Colonic mucosa (tissue), 4 donors: ENCODE measurements around the gene NUDT1. TPM values are rescaled to one million over a fixed set of nuclear protein-coding genes. Genes with fewer than 3 reads are reported as not detected.
A peak's percentile ranks its signal among the peaks of the same experiment; 100 is the strongest.

ENCODE experiments used
- DNase-seq: peaks from one replicate; pipeline ENCODE4 v3.0.0-alpha.2; 2020
- H3K27ac ChIP-seq: fragments of 200-600 bp; one replicate; pipeline ENCODE4 v1.8.0; 2021
- H3K27me3 ChIP-seq: fragments of 200-600 bp; one replicate; pipeline ENCODE4 v1.8.0; 2021
- H3K36me3 ChIP-seq: fragments of 200-600 bp; one replicate; pipeline ENCODE4 v1.8.0; 2021
- H3K4me1 ChIP-seq: fragments of 200-600 bp; one replicate; pipeline ENCODE4 v1.8.0; 2021; ENCODE audit warnings: mild to moderate bottlenecking
- H3K4me3 ChIP-seq: fragments of 200-600 bp; one replicate; pipeline ENCODE4 v1.8.0; 2021
- H3K9ac ChIP-seq, 2 donors: one replicate each; pipeline ENCODE4 v1.7.0; 2013; ENCODE audit warnings: control low read depth in 2 of 2, low read depth in 2 of 2, low read length in 2 of 2
- H3K9me3 ChIP-seq: fragments of 200-600 bp; one replicate; pipeline ENCODE4 v1.8.0; 2021
- CTCF ChIP-seq: fragments of 200-600 bp; IDR thresholded peaks from one replicate; pipeline ENCODE4 v1.8.0; 2022; ENCODE audit warnings: antibody characterized with exemption, mild to moderate bottlenecking
- intact Hi-C: fragments of 100-400 bp; cut with DNase I; formaldehyde crosslinking; loops from one replicate; pipeline ENCODE4 v1.14.1; 2022
- total RNA-seq, 2 donors: library from RNA; stranded (reverse); fragmentation: NEBNext Ultra II Directional in 1 of 2; extraction: Animal tissue kit (Norgen Biotek cat#: 25700) in 1 of 2; gene quantifications; one replicate each; pipeline ENCODE4 v1.2.1, GENCODE V29; 2021
- donor health status: healthy.
- donor health status: DM: no; HTN: no; CAD: no.
- donor health status: DM: no; HTN: no; CAD: no.

Gene NUDT1
- total RNA-seq, 2 donors from 2014 or later, result 15.0 to 51.6 TPM

DNA sequence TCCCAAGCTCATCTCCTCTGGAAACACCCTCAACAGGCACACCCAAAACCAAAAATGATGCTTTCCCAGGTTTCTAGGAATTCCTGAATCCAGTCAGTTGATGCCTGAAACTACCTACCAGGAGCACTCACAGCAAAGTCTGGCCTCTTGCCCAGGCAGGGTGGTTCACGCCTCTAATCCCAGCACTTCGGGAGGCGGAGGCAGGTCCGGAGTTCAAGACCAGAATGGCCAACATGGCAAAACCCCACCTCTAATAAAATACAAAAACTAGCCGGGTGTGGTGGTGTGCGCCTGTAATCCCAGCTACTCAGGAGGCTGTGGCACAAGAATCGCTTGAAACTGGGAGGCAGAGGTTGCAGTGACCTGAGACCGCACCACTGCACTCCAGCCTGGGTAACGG, 11.1 kb upstream of the NUDT1 start:
- H3K36me3 ChIP-seq, result no peaks in the 10 kb centered on the region
- peak; percentile 61 for DNase-seq
- H3K27me3 ChIP-seq, result no peaks in the 10 kb centered on the region
- no peaks in the 10 kb centered on the region for H3K4me1 ChIP-seq
- intact Hi-C loops, result no loop called here
- H3K9me3 ChIP-seq, result no peaks in the 10 kb centered on the region
- H3K27ac ChIP-seq, result no peak overlapping the region
- TF ChIP-seq CTCF, result no peak
- no peak overlapping the region for H3K9ac ChIP-seq
- H3K4me3 ChIP-seq, result no peak overlapping the region

DNA sequence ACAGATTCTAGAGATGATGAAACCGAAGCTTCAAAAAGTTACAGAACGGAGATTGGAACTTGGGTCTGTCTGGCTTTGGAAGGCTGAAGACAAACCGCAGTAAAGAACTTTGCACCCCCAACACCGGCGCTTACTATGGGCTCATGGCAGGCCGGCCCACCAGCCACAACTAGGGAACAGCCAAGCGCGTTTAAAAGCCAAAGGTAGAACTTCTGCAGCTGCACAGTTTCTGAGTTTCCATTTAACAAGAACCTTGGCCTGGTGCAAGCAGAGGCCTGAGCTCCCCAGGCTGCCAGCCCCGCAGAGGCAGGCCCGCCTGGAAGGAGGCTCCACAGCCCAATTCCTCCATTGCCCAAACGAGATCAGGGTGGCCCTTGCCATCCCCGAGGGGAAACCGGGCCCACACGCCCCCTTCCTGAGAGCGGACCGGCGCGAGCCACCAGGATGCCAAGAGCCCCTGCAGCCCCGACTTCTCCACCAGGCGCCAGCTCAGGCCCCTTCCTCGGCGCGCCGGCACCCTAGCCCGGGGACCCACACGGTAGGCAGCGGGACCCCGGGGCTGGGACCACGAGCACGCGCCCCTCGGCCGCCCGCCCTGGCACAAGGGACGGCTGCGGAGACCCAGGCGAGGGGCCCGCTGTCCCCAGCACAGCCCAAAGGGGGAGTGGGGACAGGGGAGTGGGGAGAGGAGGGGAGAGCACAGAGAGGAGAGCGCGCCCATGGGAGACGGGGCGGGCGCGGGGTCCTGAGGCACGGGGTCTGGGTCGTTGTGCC, 9.8 kb upstream of the NUDT1 start:
- peak overlapping the region; percentile 78 to 84 for H3K9ac ChIP-seq
- H3K27me3 ChIP-seq, result no peaks in the 10 kb centered on the region
- intact Hi-C loops, result no loop called here
- no peaks in the 10 kb centered on the region for H3K9me3 ChIP-seq
- no peak for DNase-seq
- TF ChIP-seq CTCF, result no peak
- H3K4me1 ChIP-seq, result no peaks in the 10 kb centered on the region
- no peaks in the 10 kb centered on the region for H3K36me3 ChIP-seq
- peak overlapping the region; percentile 53 for H3K27ac ChIP-seq
- H3K4me3 ChIP-seq, result peak overlapping the region; percentile 98

- Histone ChIP-seq H3K27me3 (no peaks in the 10 kb centered on the region), H3K9ac (peak within 1 kb of the TSS; percentile 78 to 84), H3K9me3 (no peaks in the 10 kb centered on the region), H3K36me3 (no peaks in the 10 kb centered on the region), H3K27ac (peak within 1 kb of the TSS; percentile 53), H3K4me3 (peak within 1 kb of the TSS; percentile 98), H3K4me1 (no peaks in the 10 kb centered on the region)
- no peak for TF ChIP-seq CTCF
- intact Hi-C loops, result no loop called here
- DNase-seq, result peak; percentile 91
Measured at GRCh38 chr7:2232766-2233520, 9.1 kb upstream of the NUDT1 start, which contains the start of gene MAD1L1. Gene MAD1L1, minus strand, starts transcription at chr7:2232945. Its CDS starts 2,812 bp downstream, at chr7:2230133.

- Histone ChIP-seq H3K36me3 (no peaks in the 10 kb centered on the region), H3K9ac (no peak overlapping the region), H3K27me3 (no peaks in the 10 kb centered on the region), H3K9me3 (no peaks in the 10 kb centered on the region), H3K4me3 (no peak overlapping the region), H3K4me1 (no peaks in the 10 kb centered on the region), H3K27ac (no peak overlapping the region)
- DNase-seq, result no peak
- TF ChIP-seq CTCF, result no peak
- intact Hi-C loops, result no loop called here
Measured at GRCh38 chr7:2233926-2234325, 8.1 kb upstream of the NUDT1 start.

GRCh38 chr7:2237109-2237602, 4.9 kb upstream of the NUDT1 start:
- H3K9ac ChIP-seq, result no peak overlapping the region
- TF ChIP-seq CTCF, result no peak
- no peaks in the 10 kb centered on the region for H3K27me3 ChIP-seq
- DNase-seq, result peak; percentile 47
- no peak overlapping the region for H3K4me3 ChIP-seq
- no peaks in the 10 kb centered on the region for H3K36me3 ChIP-seq
- intact Hi-C loops, result no loop called here
- no peaks in the 10 kb centered on the region for H3K9me3 ChIP-seq
- peak overlapping the region; percentile 53 for H3K27ac ChIP-seq
- H3K4me1 ChIP-seq, result no peaks in the 10 kb centered on the region
